Right lobe of liver (tissue), 6 donors: ENCODE data around the gene NDNF. TPM values are rescaled to one million over a fixed set of nuclear protein-coding genes. Genes with fewer than 3 reads are reported as not detected.

Experiments
- ATAC-seq, 4 donors: fragments of 200-7000 bp; cut with Tn5 transposase; one replicate each; pipeline ENCODE4 v1.9.1; 2020; ENCODE audit warnings: mild to moderate bottlenecking in 4 of 4, moderate library complexity in 4 of 4
- DNase-seq, 3 donors: peaks; one replicate each; pipeline ENCODE4 v3.0.0-alpha.2; 2020
- H3K27ac ChIP-seq, 3 donors: fragments of 200-600 bp; one replicate each; pipeline ENCODE4 v1.8.0; 2022
- H3K27me3 ChIP-seq, 2 donors: fragments of 200-600 bp; one replicate each; pipeline ENCODE4 v1.8.0; 2022
- H3K36me3 ChIP-seq, 4 donors: fragments of 200-600 bp; sonication (generic) in 1 of 4; one replicate each; pipeline versions ENCODE4 v1.5.1 to v1.8.0; 2017 to 2022; ENCODE audit warnings: control low read depth in 1 of 4
- H3K4me1 ChIP-seq, 4 donors: fragments of 200-600 bp; sonication (generic) in 1 of 4; one replicate each; pipeline versions ENCODE4 v1.5.1 to v1.8.0; 2017 to 2022; ENCODE audit warnings: control low read depth in 1 of 4
- H3K4me3 ChIP-seq, 3 donors: fragments of 200-600 bp; one replicate each; pipeline ENCODE4 v1.8.0; 2022
- H3K9me3 ChIP-seq, 4 donors: fragments of 200-600 bp; sonication (generic) in 1 of 4; one replicate each; pipeline versions ENCODE4 v1.5.1 to v1.8.0; 2017 to 2022; ENCODE audit warnings: control low read depth in 1 of 4
- POLR2A ChIP-seq: fragments of 450-650 bp; IDR thresholded peaks from one replicate; pipeline ENCODE4 v1.6.1; 2017; ENCODE audit warnings: antibody characterized with exemption, mild to moderate bottlenecking
- WGBS: methylation state at CpG from one replicate; pipeline ENCODE4 v1.1.6; 2018; ENCODE audit warnings: low coverage, low lambda C conversion rate; ENCODE audit not compliant: insufficient coverage; ENCODE audit errors: missing lambda C conversion rate; 5-methylcytosine and 5-hydroxymethylcytosine counted together
- intact Hi-C, 2 donors: fragments of 100-400 bp; cut with DNase I; formaldehyde crosslinking; loops; one replicate each; pipeline versions ENCODE4 v1.11.2 to v1.14.1; 2022
- total RNA-seq, 6 experiments: library from RNA; depleted of rRNA in 2 of 6; stranded (reverse); fragments of >200 nt in 2 of 6; fragmentation: NEBNext Ultra II Directional in 3 of 6; extraction: Animal tissue kit (Norgen Biotek cat#: 25700) in 3 of 6; gene quantifications; one replicate each; pipeline versions ENCODE4 v1.1.0 to v1.2.4, GENCODE V29; 2016 to 2023
- TF ChIP-seq, protein P1 (sequence below), 4 donors: fragments of 200-600 bp in 3 of 4; fragments of 450-650 bp in 1 of 4; IDR thresholded peaks; one replicate each; pipeline versions ENCODE4 v1.5.1 to v1.8.0; 2016 to 2022; ENCODE audit warnings: antibody characterized with exemption in 4 of 4, mild to moderate bottlenecking in 2 of 4
- donor health status: DM: no; HTN: yes; CAD: no.
- donor health status: DM: no; HTN: no; CAD: no.
- donor health status: DM: no; HTN: no; CAD: no.
- donor health status: DM: no; HTN: yes; CAD: no.
- donor health status: DM: no; HTN: yes; CAD: no.

The NDNF gene
- total RNA-seq, 6 experiments from 2014 or later = 0.27 to 0.77 (median 0.52) TPM

DNA sequence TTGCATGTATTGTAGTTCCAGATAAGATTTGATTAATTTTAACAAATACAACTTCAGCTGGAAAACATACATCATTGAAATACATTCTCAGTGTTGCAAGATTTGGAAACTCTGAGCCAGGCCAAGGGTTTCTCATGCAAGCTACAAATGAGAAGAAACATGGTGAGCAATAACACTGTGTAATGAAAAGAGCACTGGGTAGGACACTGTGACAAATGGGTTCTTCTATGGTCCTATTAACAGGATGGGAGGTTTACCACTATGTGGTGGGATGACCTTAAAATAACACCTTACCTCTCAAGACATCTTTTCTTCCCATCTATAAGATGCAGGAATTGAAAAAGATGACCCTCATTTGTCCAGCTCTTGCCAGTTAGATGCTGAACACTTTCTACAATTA is 19.6 kb upstream of the NDNF start:
- no peak for ATAC-seq
- intact Hi-C loops = no loop called here
- H3K9me3 ChIP-seq = no peaks in the 10 kb centered on the region
- no peaks in the 10 kb centered on the region for H3K36me3 ChIP-seq
- no peaks in the 10 kb centered on the region for H3K27me3 ChIP-seq
- no peak overlapping the region for H3K4me3 ChIP-seq
- no peak for DNase-seq
- no peaks in the 10 kb centered on the region for H3K4me1 ChIP-seq
- H3K27ac ChIP-seq = no peak overlapping the region
- no peak for TF ChIP-seq POLR2A
- TF ChIP-seq, protein P1, sequence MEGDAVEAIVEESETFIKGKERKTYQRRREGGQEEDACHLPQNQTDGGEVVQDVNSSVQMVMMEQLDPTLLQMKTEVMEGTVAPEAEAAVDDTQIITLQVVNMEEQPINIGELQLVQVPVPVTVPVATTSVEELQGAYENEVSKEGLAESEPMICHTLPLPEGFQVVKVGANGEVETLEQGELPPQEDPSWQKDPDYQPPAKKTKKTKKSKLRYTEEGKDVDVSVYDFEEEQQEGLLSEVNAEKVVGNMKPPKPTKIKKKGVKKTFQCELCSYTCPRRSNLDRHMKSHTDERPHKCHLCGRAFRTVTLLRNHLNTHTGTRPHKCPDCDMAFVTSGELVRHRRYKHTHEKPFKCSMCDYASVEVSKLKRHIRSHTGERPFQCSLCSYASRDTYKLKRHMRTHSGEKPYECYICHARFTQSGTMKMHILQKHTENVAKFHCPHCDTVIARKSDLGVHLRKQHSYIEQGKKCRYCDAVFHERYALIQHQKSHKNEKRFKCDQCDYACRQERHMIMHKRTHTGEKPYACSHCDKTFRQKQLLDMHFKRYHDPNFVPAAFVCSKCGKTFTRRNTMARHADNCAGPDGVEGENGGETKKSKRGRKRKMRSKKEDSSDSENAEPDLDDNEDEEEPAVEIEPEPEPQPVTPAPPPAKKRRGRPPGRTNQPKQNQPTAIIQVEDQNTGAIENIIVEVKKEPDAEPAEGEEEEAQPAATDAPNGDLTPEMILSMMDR (IDR thresholded peaks at IDR 0.05) = no peak

DNA sequence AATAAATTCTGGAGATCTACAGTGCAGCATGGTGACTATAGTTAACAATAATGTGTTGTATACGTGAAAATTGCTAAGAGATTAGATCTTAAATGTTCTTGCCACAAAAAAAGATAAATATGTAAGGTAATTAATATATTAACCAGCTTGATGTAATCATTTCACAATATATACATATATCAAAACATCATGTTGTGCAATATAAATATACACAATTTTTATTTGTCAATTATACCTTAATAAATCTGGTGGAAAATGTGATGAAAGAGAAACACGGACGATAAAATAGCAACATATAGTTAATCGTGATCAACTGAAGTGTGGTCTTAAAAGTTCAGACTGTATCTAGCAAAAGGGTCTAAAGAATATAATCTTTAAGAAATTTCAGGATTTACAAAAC is 16.5 kb upstream of the NDNF start:
- no peak overlapping the region for H3K27ac ChIP-seq
- ATAC-seq (no peak), DNase-seq (no peak)
- peaks cover 0 to 5% of the 10 kb centered on the region in 2 donors for H3K27me3 ChIP-seq
- H3K36me3 ChIP-seq = no peaks in the 10 kb centered on the region
- WGBS = 58% methylated on average over 4 of the region's 4 CpGs
- no peak overlapping the region for H3K4me3 ChIP-seq
- H3K4me1 ChIP-seq = no peaks in the 10 kb centered on the region
- H3K9me3 ChIP-seq = no peaks in the 10 kb centered on the region
- intact Hi-C loops = no loop called here
- TF ChIP-seq POLR2A = no peak
- TF ChIP-seq, protein P1 (IDR thresholded peaks at IDR 0.05) = no peak

DNA sequence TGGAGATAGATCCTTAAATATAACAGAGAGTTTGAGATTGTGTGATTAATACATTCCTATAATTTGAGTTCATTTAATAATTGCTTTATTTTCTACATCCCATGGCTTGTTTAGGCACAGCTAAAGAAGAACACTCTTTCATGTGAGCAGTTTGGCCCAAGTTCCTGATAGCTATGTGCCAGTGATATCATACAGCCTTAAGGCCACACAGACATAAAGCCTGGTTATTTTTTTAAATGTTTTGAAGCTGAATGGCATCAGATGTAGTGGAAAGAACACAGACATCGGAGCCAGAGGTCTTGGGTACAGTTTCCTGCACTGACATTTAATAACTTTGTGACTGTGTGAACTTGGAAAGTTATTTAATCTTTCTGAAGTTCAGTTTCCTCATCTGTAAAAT is 7.0 kb upstream of the NDNF start:
- no peak for ATAC-seq
- Histone ChIP-seq H3K4me1 (no peaks in the 10 kb centered on the region), H3K27ac (no peak overlapping the region), H3K27me3 (no peaks in the 10 kb centered on the region), H3K4me3 (no peak overlapping the region), H3K36me3 (no peaks in the 10 kb centered on the region), H3K9me3 (no peaks in the 10 kb centered on the region)
- intact Hi-C loops = no loop called here
- TF ChIP-seq, protein P1 (IDR thresholded peaks at IDR 0.05) = no peak
- no peak for TF ChIP-seq POLR2A
- WGBS = 71% methylated on average over 1 of the region's 1 CpG
- DNase-seq = no peak

DNA sequence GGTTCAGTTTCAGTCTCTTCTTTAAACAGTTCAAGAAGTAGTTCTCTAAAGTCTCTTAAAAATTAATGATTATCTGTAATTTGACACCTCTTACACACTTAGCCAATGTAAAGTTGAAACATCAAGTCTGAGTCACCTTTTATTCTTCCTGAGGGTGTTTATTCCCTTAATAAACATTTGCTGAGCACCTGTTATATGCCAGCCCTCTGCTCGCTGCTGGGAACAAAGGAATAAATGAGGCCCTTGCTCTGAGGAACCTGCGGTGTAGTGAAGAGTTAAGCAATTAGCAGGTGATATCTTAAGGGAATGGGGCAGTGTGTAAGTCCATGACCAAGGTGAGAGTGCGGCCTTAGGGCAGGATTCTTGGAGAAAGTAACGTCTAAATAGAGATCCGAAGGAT is 5.2 kb upstream of the NDNF start:
- DNase-seq = no peak
- H3K9me3 ChIP-seq = no peaks in the 10 kb centered on the region
- no peak for TF ChIP-seq POLR2A
- TF ChIP-seq, protein P1 (IDR thresholded peaks at IDR 0.05) = no peak
- ATAC-seq = no peak
- 42% methylated on average over 5 of the region's 5 CpGs for WGBS
- H3K36me3 ChIP-seq = no peaks in the 10 kb centered on the region
- H3K4me1 ChIP-seq = no peaks in the 10 kb centered on the region
- H3K4me3 ChIP-seq = no peak overlapping the region
- intact Hi-C loops = no loop called here
- H3K27ac ChIP-seq = no peak overlapping the region
- no peaks in the 10 kb centered on the region for H3K27me3 ChIP-seq

DNA sequence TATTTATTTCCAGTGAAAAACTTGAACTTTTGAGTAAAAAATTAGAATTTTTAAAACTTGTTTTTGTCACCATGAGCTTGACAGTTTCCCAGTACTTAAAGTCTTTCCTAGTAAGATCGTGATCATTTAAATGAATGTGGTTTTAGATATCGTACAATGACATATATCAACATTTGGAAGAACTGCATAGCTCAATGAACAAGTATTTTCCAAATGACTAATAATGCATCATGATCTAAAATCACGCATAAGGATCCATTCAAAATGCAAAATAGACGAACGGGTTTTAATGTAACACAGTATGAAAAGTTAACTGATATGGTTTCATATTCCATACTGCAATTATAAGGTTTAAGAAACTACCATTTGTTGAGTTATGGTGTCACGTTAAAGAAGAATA is 4.1 kb upstream of the NDNF start:
- WGBS = 45% methylated on average over 6 of the region's 6 CpGs
- intact Hi-C loops = no loop called here
- ATAC-seq (no peak), DNase-seq (no peak)
- Histone ChIP-seq H3K9me3 (no peaks in the 10 kb centered on the region), H3K27me3 (peaks cover 3 to 7% of the 10 kb centered on the region in 2 donors), H3K36me3 (no peaks in the 10 kb centered on the region), H3K4me3 (no peak overlapping the region), H3K4me1 (peaks cover 0 to 10% (median 0%) of the 10 kb centered on the region in 4 donors), H3K27ac (no peak overlapping the region)
- TF ChIP-seq POLR2A = no peak
- TF ChIP-seq, protein P1 (IDR thresholded peaks at IDR 0.05) = no peak
